Heart right ventricle (tissue), 16 donors: ENCODE data around the gene COL25A1. TPM values are rescaled to one million over a fixed set of nuclear protein-coding genes. Genes with fewer than 3 reads are reported as not detected.

Source experiments
- ATAC-seq, 8 donors: fragments of 200-7000 bp; cut with Tn5 transposase; one replicate each; pipeline ENCODE4 v1.9.1; 2020; ENCODE audit warnings: mild to moderate bottlenecking in 8 of 8, moderate library complexity in 8 of 8, moderate number of reproducible peaks in 1 of 8
- DNase-seq, 2 donors: peaks; one replicate each; pipeline ENCODE4 v3.0.0-alpha.2; 2020
- H3K27ac ChIP-seq, 10 donors: fragments of 200-600 bp; sonication (generic) in 2 of 10; one replicate each; pipeline versions ENCODE4 v1.5.0 to v1.8.0; 2020 to 2022; ENCODE audit warnings: mild to moderate bottlenecking in 3 of 10
- H3K27me3 ChIP-seq, 7 donors: fragments of 200-600 bp; one replicate each; pipeline ENCODE4 v1.8.0; 2021 to 2022; ENCODE audit warnings: mild to moderate bottlenecking in 2 of 7
- H3K36me3 ChIP-seq, 9 donors: fragments of 200-600 bp; sonication (generic) in 1 of 9; one replicate each; pipeline versions ENCODE4 v1.5.0 to v1.8.0; 2020 to 2022; ENCODE audit warnings: mild to moderate bottlenecking in 2 of 9
- H3K4me1 ChIP-seq, 9 donors: fragments of 200-600 bp; sonication (generic) in 1 of 9; one replicate each; pipeline versions ENCODE4 v1.5.0 to v1.8.0; 2020 to 2022; ENCODE audit warnings: mild to moderate bottlenecking in 4 of 9
- H3K4me3 ChIP-seq, 10 donors: fragments of 200-600 bp; sonication (generic) in 2 of 10; one replicate each; pipeline versions ENCODE4 v1.5.0 to v1.8.0; 2020 to 2022; ENCODE audit warnings: mild to moderate bottlenecking in 7 of 10, moderate library complexity in 2 of 10
- H3K9me3 ChIP-seq, 11 donors: fragments of 200-600 bp in 10 of 11; sonication (generic) in 2 of 11; one replicate each; pipeline versions ENCODE4 v1.5.0 to v1.8.0; 2013 to 2022; ENCODE audit warnings: mild to moderate bottlenecking in 2 of 11, control low read depth in 1 of 11, moderate library complexity in 1 of 11
- WGBS, 2 donors: extraction: QIAGEN DNeasy Blood & Tissue Kit; methylation state at CpG; one replicate each; pipeline ENCODE4 v1.1.7; 2013; ENCODE audit warnings: inconsistent platforms in 1 of 2; 5-methylcytosine and 5-hydroxymethylcytosine counted together
- intact Hi-C, 10 donors: fragments of 100-400 bp; cut with DNase I; formaldehyde crosslinking; loops; one replicate each; pipeline versions ENCODE4 v1.11.1 to v1.14.2; 2022
- polyA plus RNA-seq, 2 donors: library from polyadenylated mRNA; stranded (reverse); fragments of 200-250 nt; gene quantifications; one replicate each; pipeline ENCODE4 v1.2.3, GENCODE V29; 2013
- total RNA-seq, 10 donors: library from RNA; stranded (reverse); fragmentation: NEBNext Ultra II Directional in 3 of 10; extraction: Animal tissue kit (Norgen Biotek cat#: 25700) in 3 of 10; gene quantifications; one replicate each; pipeline versions ENCODE4 v1.2.1 to v1.2.4, GENCODE V29; 2021 to 2023
- TF ChIP-seq, protein P1 (sequence below), 9 donors: fragments of 200-600 bp; sonication (generic) in 2 of 9; IDR thresholded peaks; one replicate each; pipeline versions ENCODE4 v1.5.0 to v1.8.0; 2021 to 2022; ENCODE audit warnings: antibody characterized with exemption in 9 of 9, mild to moderate bottlenecking in 5 of 9, moderate library complexity in 1 of 9
- donor health status: Arrhythmogenic right ventricular cardiomyopathy.
- donor health status: ischemic (EF 13 %, LVEDD 7.1; RV severe dilation, severe dysfunction).
- donor health status: healthy with polysubstance abuse.
- donor health status: DM: no; HTN: yes; CAD: no.
- donor health status: DM: no; HTN: no; CAD: no.
- donor health status: ischemic (EF 25% LVEDD 6.9; RV normal size, moderate dysfunction).
- donor health status: ischemic (EF 25% LVEDD 5.7; RV mildly dilated, moderate dysfunction).
- donor health status: healthy.
- donor health status: DM: yes; HTN: yes; CAD: no.
- donor health status: Ischemic cardiomyopathy.
- donor health status: ischemic (EF 35%, LVEDD 5.7; RV mildly dilated, moderate dysfunction).
- donor health status: nonischemic (EF 11% LVEDD 7.7; RV severe dilation, severe dysfunction).
- donor health status: DM: yes; HTN: yes; CAD: no.
- donor health status: PGD.
- donor health status: ischemic (EF 29% LVEDD 5.4; RV normal size, mild dysfunction).
- donor health status: nonischemic (EF 23%, LVEDD 6.1; RV moderate dilation, normal function).

Gene COL25A1
- total and polyA plus RNA-seq, 12 donors, result 0.07 to 1.2 (median 0.41) TPM

- Histone ChIP-seq H3K27me3 (no peaks in the 10 kb centered on the region), H3K27ac (no peak overlapping the region), H3K36me3 (no peaks in the 10 kb centered on the region), H3K9me3 (no peaks in the 10 kb centered on the region), H3K4me3 (no peak overlapping the region), H3K4me1 (no peaks in the 10 kb centered on the region)
- ATAC-seq (no peak), DNase-seq (no peak)
- intact Hi-C loops, result no loop called here
- 81 to 83% methylated on average over 4 of the region's 4 CpGs for WGBS, 2 donors
- TF ChIP-seq, protein P1, sequence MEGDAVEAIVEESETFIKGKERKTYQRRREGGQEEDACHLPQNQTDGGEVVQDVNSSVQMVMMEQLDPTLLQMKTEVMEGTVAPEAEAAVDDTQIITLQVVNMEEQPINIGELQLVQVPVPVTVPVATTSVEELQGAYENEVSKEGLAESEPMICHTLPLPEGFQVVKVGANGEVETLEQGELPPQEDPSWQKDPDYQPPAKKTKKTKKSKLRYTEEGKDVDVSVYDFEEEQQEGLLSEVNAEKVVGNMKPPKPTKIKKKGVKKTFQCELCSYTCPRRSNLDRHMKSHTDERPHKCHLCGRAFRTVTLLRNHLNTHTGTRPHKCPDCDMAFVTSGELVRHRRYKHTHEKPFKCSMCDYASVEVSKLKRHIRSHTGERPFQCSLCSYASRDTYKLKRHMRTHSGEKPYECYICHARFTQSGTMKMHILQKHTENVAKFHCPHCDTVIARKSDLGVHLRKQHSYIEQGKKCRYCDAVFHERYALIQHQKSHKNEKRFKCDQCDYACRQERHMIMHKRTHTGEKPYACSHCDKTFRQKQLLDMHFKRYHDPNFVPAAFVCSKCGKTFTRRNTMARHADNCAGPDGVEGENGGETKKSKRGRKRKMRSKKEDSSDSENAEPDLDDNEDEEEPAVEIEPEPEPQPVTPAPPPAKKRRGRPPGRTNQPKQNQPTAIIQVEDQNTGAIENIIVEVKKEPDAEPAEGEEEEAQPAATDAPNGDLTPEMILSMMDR (IDR thresholded peaks at IDR 0.05), result no peak
These were observed 148.0 kb downstream of the COL25A1 start for GRCh38 chr4:109154424-109154823.

GRCh38 chr4:109149836-109150235 is 152.6 kb downstream of the COL25A1 start:
- Histone ChIP-seq H3K9me3 (no peaks in the 10 kb centered on the region), H3K4me3 (no peak overlapping the region), H3K36me3 (no peaks in the 10 kb centered on the region), H3K27ac (no peak overlapping the region), H3K4me1 (no peaks in the 10 kb centered on the region), H3K27me3 (no peaks in the 10 kb centered on the region)
- DNase-seq (no peak), ATAC-seq (no peak)
- intact Hi-C loops, result no loop called here
- TF ChIP-seq, protein P1 (IDR thresholded peaks at IDR 0.05), result no peak

DNA sequence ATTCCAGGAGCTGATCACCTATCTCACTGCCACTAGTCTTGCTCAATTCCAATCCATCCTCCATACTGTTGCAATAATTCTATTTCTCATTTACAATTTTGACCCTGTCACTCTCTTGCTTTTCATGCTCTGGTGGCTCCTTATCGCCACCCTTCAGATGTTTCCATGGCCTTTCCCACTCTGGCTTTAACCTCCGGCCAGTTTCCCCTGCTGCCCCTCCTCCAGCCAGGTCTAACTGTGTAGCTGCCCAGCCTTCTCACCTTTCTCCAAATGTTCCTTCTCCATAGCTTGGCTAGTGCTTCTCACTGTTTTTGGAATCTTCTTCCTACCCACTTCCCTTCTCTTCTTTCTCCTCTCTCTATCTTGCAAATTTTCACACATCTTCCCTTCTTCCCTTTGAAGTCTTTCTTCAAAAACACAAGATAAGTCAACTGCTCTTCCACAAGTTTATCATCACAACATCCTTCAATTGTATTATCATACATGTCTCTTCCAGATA is 153.8 kb downstream of the COL25A1 start:
- Histone ChIP-seq H3K4me1 (no peaks in the 10 kb centered on the region), H3K4me3 (no peak overlapping the region), H3K36me3 (no peaks in the 10 kb centered on the region), H3K27ac (no peak overlapping the region), H3K27me3 (no peaks in the 10 kb centered on the region), H3K9me3 (peaks cover 0 to 1% (median 0%) of the 10 kb centered on the region in 11 donors)
- 84 to 96% methylated on average over 2 of the region's 2 CpGs for WGBS, 2 donors
- ATAC-seq (no peak), DNase-seq (no peak)
- intact Hi-C loops, result no loop called here
- TF ChIP-seq, protein P1 (IDR thresholded peaks at IDR 0.05), result no peak

DNA sequence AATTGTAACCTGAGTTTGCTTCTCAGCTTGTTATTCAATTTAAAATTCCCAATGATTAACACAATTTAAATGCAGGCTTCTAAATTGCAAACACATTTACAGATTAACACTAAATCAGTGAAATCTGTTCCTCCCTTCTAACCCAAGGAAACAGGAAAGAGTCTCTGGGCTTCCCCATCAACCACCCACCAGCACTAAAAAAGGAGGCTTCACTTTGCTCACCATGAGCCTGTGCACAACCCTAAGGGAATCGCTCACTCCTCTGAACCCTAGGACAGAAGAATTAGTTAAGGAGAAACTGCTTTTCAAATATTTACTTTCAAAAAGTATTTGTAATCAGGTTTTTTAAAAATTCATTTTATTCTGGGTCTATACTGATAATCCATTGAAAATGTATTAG is 155.3 kb downstream of the COL25A1 start:
- ATAC-seq (no peak), DNase-seq (no peak)
- Histone ChIP-seq H3K36me3 (no peaks in the 10 kb centered on the region), H3K27me3 (no peaks in the 10 kb centered on the region), H3K4me3 (no peak overlapping the region), H3K9me3 (peaks cover 0 to 16% (median 0%) of the 10 kb centered on the region in 11 donors), H3K4me1 (no peaks in the 10 kb centered on the region), H3K27ac (no peak overlapping the region)
- TF ChIP-seq, protein P1 (IDR thresholded peaks at IDR 0.05), result no peak
- WGBS, 2 donors, result 76 to 78% methylated on average over 1 of the region's 1 CpG
- intact Hi-C loops, result no loop called here
